HG03520 (cell line): ENCODE data around the gene BRD4.

Source experiments
- ATAC-seq: cut with Tn5 transposase; IDR thresholded peaks from one replicate; pipeline ENCODE4 v1.9.1; 2021; ENCODE audit warnings: mild to moderate bottlenecking, moderate library complexity; ENCODE audit not compliant: unreplicated experiment

BRD4 gene

GRCh38 chr19:15197942-15198341, 134.4 kb downstream of the BRD4 start:
- ATAC-seq: no peak

DNA sequence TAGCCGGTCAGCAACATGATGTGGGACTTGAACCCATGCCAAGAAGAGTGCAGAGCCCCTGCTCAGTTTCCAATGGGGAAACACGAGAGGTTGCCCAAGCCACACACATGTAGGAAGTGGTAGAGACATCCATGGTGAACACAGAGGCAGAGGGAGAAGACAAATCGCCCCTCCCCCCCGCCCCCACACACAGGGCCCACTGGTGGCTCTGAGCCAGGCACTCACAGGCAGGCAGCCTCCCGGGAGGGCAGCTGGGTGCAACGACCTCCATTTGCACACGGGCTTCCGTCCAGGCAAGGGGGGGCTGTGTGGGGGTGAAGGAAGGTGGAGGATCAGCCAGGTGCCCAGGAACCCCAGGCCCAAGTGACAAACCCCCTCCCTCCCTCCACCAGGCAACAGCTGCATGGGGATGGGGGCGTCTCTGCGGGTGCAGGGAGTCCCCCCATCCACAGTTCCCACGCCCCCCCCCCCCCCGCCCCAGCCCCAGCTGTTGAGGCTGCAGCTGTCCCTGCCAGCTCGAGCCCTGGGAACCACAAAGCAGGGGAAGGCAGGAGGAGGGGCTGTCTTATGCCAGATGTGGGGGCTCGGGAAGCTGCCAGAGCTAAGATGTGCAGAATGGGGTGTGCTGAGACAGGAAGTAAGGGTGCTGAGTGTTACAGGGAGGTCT, 134.9 kb downstream of the BRD4 start:
- ATAC-seq: no peak

DNA sequence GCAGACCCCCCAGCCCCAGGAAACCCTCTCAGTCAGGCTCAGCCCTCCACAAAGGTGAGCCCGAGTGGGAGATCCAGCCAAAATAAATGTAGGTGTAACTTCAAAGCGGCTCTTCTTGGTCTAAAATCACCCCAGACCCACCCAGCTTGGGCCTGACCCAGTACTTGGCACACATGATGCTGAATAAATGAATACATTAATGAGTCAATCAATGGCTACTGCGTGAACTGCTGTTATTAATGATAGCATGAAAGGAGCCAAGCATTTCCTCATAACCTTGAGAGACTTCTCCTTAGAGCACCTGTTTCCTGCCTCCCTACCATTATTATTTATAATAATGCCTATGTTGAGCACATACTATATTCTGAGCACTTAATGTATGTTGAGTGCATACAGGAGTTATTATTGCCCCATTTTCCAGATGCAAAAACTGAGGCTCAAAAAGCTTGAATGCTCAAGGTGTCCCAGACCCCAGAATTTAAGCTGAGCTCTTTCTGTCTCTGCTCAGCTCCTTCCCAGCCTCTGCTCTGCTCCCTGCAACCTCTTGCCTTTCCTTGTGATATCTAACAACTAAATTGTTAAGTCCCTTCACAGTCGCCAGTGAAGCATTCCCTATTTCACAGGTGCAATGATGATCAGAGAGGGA, 135.9 kb downstream of the BRD4 start:
- ATAC-seq: no peak

DNA sequence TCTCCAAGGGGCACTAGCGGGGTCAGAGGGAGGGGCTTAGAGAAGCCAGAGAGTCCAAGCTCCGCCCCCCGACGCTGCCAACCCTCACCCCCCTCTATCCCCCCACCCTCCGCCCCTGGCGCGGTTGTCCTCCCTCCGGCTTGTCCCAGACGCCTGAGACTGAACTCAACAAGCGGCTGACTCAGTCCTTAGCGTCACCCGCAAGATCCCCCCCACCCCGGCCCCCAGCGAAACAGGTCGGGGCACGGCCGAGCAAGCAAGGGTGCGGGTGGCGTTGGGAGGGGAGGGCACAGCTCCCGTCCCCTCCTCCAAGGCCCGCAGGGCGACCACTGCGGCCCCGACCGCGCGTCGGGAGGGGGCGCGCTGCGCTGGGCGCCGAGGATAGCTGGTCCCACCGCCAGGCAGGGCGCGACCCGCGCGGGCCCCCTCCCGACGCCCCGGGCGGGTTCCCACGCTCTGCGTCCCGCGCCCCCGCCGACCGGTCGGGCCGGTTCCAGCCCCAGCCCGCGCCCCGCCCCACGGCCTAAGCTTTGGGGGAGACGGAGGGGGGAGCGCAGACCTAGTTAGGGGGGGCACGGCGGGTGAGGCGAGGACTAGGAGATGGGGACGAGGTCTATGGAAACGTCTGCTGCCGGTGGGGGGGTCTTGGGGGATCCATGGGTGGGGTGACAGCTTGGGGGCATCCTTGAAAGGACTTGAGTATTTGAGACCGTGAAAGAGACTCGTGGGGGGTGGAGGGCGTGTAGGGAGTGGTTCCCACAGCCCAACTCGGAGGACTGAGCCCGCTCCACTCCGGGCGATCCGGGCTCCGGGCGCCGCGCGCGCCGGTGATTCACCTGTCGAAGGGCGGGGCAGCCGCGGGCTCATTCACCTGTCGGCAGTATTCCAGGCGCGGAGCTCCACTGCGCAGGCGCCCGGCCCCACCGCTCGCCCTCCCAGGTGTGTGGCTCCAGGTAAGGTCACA, 136.7 kb downstream of the BRD4 start:
- ATAC-seq: no peak

GRCh38 chr19:15194938-15195337, 137.4 kb downstream of the BRD4 start:
- no peak for ATAC-seq

DNA sequence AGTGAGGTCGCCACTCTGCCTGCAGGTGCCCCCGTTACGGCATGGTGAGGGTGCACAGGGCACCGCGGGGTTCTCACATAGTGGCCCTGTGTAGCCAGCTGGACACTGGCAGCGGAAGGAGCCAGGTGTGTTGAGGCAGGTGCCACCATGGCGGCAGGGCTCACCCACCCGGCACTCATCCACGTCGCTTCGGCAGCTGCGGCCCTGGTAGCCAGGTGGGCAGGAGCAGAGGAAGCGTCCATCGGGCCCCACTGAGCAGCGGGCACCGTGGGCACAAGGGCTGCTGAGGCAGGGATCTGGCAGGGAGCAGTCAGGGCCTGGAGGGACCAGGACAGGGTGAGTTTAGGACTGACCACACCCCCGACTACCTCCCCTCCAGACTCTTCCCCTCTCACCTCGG, 140.4 kb downstream of the BRD4 start:
- no peak for ATAC-seq

DNA sequence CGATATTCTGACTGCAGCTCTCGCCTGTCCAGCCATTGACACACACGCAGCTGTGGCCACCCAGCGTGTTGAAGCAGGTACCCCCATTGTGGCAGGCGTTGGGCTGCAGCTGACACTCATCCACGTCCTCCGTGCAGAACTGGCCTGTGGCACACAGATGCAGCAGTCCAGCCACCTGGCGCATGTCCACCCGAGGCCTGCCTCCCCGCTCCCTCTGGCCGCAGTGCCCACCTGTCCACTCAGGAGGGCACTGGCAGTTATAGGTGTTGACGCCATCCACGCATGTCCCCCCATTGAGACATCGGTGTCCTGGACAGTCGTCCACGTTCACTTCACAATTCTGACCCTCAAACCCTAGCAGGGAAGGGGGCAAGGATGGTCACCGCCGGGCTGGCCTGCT, 140.8 kb downstream of the BRD4 start:
- no peak for ATAC-seq

DNA sequence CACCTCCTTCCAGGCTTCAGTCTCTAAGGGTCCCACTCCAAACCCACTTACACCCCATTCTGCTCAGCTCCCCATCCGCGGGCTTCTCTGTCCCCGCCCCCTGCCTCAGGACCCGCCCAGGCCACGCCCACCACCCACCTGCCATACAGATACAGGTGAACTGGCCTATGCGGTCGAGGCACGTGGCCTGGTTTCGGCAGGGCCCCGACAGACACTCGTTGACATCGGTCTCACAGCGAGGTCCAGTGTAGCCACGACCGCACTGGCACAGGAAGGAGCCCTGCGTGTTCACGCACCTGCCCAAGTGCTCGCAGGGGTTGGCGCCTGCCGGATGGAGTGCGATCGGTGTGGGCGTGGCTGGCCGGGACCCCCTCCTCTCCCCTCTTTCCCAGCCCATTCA, 143.5 kb downstream of the BRD4 start:
- no peak for ATAC-seq

GRCh38 chr19:15187026-15188007, 145.0 kb downstream of the BRD4 start:
- no peak for ATAC-seq
